ENCODE measurements around the gene ZNF654. TPM values are rescaled to one million over a fixed set of nuclear protein-coding genes. Genes with fewer than 3 reads are reported as not detected.
A peak's percentile ranks its signal among the peaks of the same experiment; 100 is the strongest.

ZNF654 gene
- total RNA-seq, 3 donors from 2014 or later, result 13.1 to 20.8 (median 17.4) TPM

DNA sequence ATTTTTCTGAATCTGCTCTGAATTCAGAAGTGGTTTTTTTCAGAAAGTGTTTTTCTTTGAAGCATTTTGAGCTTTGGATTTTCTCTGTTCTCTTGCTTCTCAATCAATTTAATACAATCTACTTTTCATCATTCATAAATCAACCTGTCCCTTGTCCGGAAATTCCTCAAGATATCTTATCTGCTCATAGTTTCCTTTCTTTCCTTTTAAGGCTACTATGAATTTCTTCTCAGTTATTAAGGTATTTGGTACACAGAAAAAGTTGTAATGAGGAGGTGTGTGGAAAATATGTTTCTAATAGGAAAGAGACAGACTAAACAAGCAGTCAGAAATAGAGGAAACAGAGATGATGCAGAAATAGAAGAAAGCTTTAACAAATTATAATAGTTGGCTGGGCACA lies 14.6 kb upstream of the ZNF654 start:
- intact Hi-C loops (cut with DNase I, micrococcal nuclease), result no loop called here
- DNase-seq (no peak), ATAC-seq (no peak)
- TF ChIP-seq, protein P1, sequence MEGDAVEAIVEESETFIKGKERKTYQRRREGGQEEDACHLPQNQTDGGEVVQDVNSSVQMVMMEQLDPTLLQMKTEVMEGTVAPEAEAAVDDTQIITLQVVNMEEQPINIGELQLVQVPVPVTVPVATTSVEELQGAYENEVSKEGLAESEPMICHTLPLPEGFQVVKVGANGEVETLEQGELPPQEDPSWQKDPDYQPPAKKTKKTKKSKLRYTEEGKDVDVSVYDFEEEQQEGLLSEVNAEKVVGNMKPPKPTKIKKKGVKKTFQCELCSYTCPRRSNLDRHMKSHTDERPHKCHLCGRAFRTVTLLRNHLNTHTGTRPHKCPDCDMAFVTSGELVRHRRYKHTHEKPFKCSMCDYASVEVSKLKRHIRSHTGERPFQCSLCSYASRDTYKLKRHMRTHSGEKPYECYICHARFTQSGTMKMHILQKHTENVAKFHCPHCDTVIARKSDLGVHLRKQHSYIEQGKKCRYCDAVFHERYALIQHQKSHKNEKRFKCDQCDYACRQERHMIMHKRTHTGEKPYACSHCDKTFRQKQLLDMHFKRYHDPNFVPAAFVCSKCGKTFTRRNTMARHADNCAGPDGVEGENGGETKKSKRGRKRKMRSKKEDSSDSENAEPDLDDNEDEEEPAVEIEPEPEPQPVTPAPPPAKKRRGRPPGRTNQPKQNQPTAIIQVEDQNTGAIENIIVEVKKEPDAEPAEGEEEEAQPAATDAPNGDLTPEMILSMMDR (IDR thresholded peaks at IDR 0.05), result no peak
- H3K9me3 ChIP-seq, result no peaks in the 10 kb centered on the region
- no peak overlapping the region for H3K4me3 ChIP-seq
- no peaks in the 10 kb centered on the region for H3K36me3 ChIP-seq (ENCODE audit: low read depth)
- H3K4me1 ChIP-seq (ENCODE audit: low read depth), result no peaks in the 10 kb centered on the region

DNA sequence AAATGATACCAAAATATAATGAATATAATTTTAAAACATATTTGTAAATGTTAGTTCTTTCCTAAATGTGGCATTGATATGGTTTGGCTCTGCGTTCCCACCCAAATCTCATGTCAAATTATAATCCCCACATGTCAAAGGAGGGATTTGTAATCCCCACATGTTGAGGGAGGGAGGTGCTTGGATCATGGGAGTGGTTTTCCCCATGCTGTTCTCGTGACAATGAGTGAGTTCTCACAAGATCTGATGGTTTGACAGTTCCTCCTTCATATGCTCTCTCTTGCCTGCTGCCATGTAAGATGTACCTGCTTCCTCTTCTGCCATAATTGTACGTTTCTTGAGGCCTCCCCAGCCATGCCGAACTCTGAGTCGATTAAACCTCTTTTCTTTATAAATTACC lies 12.3 kb upstream of the ZNF654 start:
- intact Hi-C loops (cut with DNase I, micrococcal nuclease), result no loop called here
- DNase-seq, result no peak
- no peaks in the 10 kb centered on the region for H3K9me3 ChIP-seq
- TF ChIP-seq, protein P1 (IDR thresholded peaks at IDR 0.05), result no peak
- no peak overlapping the region for H3K4me3 ChIP-seq
- H3K36me3 ChIP-seq (ENCODE audit: low read depth), result no peaks in the 10 kb centered on the region
- no peak for ATAC-seq
- H3K4me1 ChIP-seq (ENCODE audit: low read depth), result no peaks in the 10 kb centered on the region

DNA sequence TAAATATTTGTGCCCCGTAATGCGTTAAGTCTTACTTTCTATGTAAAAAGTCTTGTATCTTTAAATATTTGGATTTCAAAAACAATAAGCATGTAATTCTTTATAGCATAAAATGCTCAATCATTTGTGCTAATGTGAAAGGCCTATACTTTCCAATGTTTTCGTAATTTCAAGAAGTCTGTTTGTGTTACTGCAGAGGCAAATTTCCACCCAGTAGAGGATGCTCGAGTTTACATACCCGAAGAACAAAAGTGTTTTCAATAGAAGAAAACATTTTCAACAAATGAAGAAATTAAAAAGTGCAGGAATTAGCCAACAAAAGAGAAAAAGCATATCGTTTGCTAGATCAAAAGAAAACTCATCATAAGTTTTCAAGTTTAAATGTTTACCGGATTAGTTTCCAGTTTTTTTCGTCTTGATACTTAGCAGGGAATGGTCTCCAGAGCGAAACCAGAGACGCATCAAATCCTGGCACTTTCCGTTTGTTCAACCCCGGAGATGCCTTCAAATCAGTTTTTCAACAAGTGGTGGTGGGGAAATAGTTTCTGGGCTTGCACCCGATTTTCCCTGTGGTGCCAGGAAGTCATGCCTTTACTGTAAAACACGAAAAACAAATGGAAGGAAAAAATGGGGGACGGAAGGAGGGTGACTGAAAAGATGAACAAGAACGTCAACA lies 1.3 kb upstream of the ZNF654 start:
- H3K4me3 ChIP-seq, result peak overlapping the region; percentile 67
- no peak for ATAC-seq
- no peaks in the 10 kb centered on the region for H3K36me3 ChIP-seq (ENCODE audit: low read depth)
- intact Hi-C loops (cut with DNase I, micrococcal nuclease), result no loop called here
- DNase-seq, result no peak
- TF ChIP-seq, protein P1 (IDR thresholded peaks at IDR 0.05), result no peak
- peaks cover 24% of the 10 kb centered on the region for H3K4me1 ChIP-seq (ENCODE audit: low read depth)
- H3K9me3 ChIP-seq, result no peaks in the 10 kb centered on the region

DNA sequence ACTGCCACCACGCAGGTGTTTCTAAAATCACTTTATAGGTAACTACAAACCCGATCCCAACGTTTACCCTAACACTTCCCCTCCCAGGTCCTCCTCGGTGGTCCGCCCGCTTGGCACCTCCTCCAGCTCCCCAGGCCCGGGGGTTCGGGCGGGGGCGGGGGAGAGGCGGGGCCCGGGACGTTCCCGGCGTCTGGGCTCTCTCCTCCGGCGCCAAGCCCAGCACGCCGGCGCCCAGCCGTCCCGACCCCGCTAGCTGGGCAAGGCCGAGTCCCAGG lies 812 bp upstream of the ZNF654 start:
- TF ChIP-seq, protein P1 (IDR thresholded peaks at IDR 0.05), result no peak
- DNase-seq (no peak), ATAC-seq (no peak)
- no peaks in the 10 kb centered on the region for H3K9me3 ChIP-seq
- H3K4me3 ChIP-seq, result peak overlapping the region; percentile 67
- intact Hi-C loops (cut with DNase I, micrococcal nuclease), result no loop called here
- H3K4me1 ChIP-seq (ENCODE audit: low read depth), result peaks cover 24% of the 10 kb centered on the region
- no peaks in the 10 kb centered on the region for H3K36me3 ChIP-seq (ENCODE audit: low read depth)

DNA sequence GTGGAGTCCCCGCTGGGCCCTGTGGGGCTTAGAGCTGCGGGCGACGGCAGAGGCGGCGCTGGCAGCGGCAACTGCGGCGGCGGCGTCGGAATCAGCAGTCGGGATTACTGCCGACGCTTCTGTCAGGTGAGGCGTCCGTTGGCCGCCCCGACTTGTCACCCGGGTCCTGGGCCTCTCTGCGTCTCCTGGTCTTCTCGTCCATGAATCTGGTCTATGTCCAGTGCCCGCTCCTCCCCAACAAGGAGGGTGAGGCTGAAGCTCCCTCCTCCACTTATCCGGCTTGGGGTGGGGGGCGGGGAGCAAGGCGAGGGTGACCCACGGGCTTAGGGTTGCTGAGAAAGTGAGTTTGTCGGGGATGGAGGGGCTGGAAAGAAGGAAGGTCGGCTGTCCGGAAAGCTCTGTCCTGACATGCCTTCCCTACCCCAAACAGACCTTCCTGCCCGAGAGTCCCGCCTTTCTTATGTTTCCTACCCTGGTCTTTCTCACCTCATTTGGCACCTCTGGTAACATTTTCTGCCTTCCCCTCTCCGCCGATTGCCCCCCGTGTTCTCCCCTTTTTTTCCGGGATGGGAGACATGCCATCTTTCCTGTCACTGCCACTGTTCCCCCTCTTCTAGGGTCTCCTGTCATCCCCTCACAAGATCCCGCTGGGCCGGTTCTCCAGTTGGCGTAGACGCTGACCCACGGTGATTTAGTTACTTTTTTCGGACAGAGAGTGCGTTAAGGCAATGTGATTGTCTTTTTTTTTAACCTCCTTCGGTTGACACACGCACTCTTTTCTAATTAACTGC lies 520 bp downstream of the ZNF654 start:
- peak overlapping the region; percentile 67 for H3K4me3 ChIP-seq
- DNase-seq (peak in 2 of 3 donors; percentile 19 to 39), ATAC-seq (peak; percentile 18)
- no peaks in the 10 kb centered on the region for H3K9me3 ChIP-seq
- H3K4me1 ChIP-seq (ENCODE audit: low read depth), result peaks cover 24% of the 10 kb centered on the region
- intact Hi-C loops (cut with DNase I, micrococcal nuclease), result no loop called here
- H3K36me3 ChIP-seq (ENCODE audit: low read depth), result no peaks in the 10 kb centered on the region
- TF ChIP-seq, protein P1 (IDR thresholded peaks at IDR 0.05), result no peak

Measured in mucosa of descending colon (tissue), 3 donors.